A549 (cell line): Measurements from ENCODE around the gene POLE2.

Source experiments
- KDM1A ChIP-seq: fragments of 200-600 bp; sonication (generic); IDR thresholded peaks from 2 replicates; pipeline ENCODE4 v1.6.1; 2016; ENCODE audit warnings: low read depth, mild to moderate bottlenecking
- TF ChIP-seq, protein P1 (sequence below): fragments of >200 bp; sonication (Bioruptor Twin); formaldehyde crosslinking; IDR thresholded peaks from 3 replicates; pipeline ENCODE4 v1.5.1; 2016

DNA sequence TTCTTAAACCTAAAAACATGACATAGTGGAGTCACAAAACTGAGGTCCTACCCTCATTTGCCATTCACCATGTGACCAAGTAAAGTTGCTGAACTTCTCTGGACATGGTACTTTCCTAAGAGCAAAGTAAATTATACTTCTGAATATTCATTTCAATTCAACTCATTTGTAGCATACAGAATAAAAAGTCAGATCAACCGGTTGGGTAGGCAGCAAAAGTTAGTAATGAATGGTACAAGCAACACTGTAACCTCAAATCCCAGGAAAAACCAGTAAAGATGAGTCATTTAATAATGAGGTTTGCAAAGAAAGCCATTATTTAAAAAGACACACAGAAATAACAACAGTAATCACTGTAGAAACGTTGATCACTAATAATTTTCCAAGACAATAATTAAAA, 8.7 kb downstream of the POLE2 start:
- TF ChIP-seq KDM1A: no peak
- TF ChIP-seq, protein P1, sequence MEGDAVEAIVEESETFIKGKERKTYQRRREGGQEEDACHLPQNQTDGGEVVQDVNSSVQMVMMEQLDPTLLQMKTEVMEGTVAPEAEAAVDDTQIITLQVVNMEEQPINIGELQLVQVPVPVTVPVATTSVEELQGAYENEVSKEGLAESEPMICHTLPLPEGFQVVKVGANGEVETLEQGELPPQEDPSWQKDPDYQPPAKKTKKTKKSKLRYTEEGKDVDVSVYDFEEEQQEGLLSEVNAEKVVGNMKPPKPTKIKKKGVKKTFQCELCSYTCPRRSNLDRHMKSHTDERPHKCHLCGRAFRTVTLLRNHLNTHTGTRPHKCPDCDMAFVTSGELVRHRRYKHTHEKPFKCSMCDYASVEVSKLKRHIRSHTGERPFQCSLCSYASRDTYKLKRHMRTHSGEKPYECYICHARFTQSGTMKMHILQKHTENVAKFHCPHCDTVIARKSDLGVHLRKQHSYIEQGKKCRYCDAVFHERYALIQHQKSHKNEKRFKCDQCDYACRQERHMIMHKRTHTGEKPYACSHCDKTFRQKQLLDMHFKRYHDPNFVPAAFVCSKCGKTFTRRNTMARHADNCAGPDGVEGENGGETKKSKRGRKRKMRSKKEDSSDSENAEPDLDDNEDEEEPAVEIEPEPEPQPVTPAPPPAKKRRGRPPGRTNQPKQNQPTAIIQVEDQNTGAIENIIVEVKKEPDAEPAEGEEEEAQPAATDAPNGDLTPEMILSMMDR: no peak
